ENCODE results near the gene LNPK. TPM values are rescaled to one million over a fixed set of nuclear protein-coding genes. Genes with fewer than 3 reads are reported as not detected.

Gene LNPK
- polyA plus RNA-seq, 1 donor from 2014 or later = 46.7 TPM

DNA sequence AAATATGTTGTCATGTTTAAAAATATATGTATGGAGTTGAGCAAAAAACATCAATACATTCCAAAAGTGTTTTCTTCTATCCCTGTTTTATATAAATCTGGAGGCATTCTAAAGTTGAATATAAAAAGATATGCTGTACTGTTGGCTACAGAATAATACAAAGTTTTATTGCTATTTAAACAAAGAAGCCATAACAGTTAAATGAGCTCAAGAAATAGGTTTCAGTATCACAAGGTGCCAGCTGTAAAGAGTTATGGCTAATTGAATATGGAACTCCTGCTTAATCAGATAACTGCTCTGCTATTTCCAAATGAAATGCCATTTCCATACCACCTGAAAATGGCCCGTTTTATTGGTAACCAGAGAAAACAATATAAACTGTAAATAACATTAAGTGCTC lies 55.0 kb downstream of the LNPK start:
- H4K20me1 ChIP-seq (ENCODE audit: insufficient read depth) = no peaks in the 10 kb centered on the region
- no peaks in the 10 kb centered on the region for H3F3A ChIP-seq (ENCODE audit: insufficient read depth, low read length, poor library complexity, severe bottlenecking)
- H2AFZ ChIP-seq (ENCODE audit: low read depth, low read length) = no peak overlapping the region
- no peak overlapping the region for H3K4me3 ChIP-seq (ENCODE audit: low read length)
- H3K9me2 ChIP-seq (ENCODE audit: insufficient read depth, low read length) = no peaks in the 10 kb centered on the region
- no peaks in the 10 kb centered on the region for H3K36me3 ChIP-seq (ENCODE audit: insufficient read depth, low read length)
- H3K79me2 ChIP-seq (replicated peaks; ENCODE audit: insufficient read depth, low read length) = no peaks in the 10 kb centered on the region
- H3K9me3 ChIP-seq (ENCODE audit: low read length) = no peaks in the 10 kb centered on the region
- H3K27me3 ChIP-seq (ENCODE audit: insufficient read depth, low read depth, low read length) = no peaks in the 10 kb centered on the region
- H3K9ac ChIP-seq (ENCODE audit: low read length) = no peak overlapping the region
- no peak overlapping the region for H3K4me2 ChIP-seq (ENCODE audit: low read length)
- H3K27ac ChIP-seq (ENCODE audit: low read length) = no peak overlapping the region
- TF ChIP-seq RAD21 (conservative IDR thresholded peaks at IDR 0.05) (no peak), EP300 (conservative IDR thresholded peaks at IDR 0.05; ENCODE audit: poor library complexity, severe bottlenecking) (no peak), EZH2 (IDR thresholded peaks at IDR 0.05; ENCODE audit: borderline replicate concordance, insufficient read depth, low read length, poor library complexity, severe bottlenecking) (no peak), POLR2AphosphoS5 (IDR thresholded peaks at IDR 0.05) (no peak), MXI1 (conservative IDR thresholded peaks at IDR 0.05; ENCODE audit: poor library complexity, severe bottlenecking) (no peak), SMC3 (conservative IDR thresholded peaks at IDR 0.05; ENCODE audit: poor library complexity) (no peak), TAF1 (IDR thresholded peaks at IDR 0.05; ENCODE audit: low read depth) (no peak)
- TF ChIP-seq, protein P1, sequence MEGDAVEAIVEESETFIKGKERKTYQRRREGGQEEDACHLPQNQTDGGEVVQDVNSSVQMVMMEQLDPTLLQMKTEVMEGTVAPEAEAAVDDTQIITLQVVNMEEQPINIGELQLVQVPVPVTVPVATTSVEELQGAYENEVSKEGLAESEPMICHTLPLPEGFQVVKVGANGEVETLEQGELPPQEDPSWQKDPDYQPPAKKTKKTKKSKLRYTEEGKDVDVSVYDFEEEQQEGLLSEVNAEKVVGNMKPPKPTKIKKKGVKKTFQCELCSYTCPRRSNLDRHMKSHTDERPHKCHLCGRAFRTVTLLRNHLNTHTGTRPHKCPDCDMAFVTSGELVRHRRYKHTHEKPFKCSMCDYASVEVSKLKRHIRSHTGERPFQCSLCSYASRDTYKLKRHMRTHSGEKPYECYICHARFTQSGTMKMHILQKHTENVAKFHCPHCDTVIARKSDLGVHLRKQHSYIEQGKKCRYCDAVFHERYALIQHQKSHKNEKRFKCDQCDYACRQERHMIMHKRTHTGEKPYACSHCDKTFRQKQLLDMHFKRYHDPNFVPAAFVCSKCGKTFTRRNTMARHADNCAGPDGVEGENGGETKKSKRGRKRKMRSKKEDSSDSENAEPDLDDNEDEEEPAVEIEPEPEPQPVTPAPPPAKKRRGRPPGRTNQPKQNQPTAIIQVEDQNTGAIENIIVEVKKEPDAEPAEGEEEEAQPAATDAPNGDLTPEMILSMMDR (IDR thresholded peaks at IDR 0.05; ENCODE audit: poor library complexity, severe bottlenecking) = no peak
- TF ChIP-seq, protein P2, sequence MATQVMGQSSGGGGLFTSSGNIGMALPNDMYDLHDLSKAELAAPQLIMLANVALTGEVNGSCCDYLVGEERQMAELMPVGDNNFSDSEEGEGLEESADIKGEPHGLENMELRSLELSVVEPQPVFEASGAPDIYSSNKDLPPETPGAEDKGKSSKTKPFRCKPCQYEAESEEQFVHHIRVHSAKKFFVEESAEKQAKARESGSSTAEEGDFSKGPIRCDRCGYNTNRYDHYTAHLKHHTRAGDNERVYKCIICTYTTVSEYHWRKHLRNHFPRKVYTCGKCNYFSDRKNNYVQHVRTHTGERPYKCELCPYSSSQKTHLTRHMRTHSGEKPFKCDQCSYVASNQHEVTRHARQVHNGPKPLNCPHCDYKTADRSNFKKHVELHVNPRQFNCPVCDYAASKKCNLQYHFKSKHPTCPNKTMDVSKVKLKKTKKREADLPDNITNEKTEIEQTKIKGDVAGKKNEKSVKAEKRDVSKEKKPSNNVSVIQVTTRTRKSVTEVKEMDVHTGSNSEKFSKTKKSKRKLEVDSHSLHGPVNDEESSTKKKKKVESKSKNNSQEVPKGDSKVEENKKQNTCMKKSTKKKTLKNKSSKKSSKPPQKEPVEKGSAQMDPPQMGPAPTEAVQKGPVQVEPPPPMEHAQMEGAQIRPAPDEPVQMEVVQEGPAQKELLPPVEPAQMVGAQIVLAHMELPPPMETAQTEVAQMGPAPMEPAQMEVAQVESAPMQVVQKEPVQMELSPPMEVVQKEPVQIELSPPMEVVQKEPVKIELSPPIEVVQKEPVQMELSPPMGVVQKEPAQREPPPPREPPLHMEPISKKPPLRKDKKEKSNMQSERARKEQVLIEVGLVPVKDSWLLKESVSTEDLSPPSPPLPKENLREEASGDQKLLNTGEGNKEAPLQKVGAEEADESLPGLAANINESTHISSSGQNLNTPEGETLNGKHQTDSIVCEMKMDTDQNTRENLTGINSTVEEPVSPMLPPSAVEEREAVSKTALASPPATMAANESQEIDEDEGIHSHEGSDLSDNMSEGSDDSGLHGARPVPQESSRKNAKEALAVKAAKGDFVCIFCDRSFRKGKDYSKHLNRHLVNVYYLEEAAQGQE (IDR thresholded peaks at IDR 0.05; ENCODE audit: borderline replicate concordance) = no peak

DNA sequence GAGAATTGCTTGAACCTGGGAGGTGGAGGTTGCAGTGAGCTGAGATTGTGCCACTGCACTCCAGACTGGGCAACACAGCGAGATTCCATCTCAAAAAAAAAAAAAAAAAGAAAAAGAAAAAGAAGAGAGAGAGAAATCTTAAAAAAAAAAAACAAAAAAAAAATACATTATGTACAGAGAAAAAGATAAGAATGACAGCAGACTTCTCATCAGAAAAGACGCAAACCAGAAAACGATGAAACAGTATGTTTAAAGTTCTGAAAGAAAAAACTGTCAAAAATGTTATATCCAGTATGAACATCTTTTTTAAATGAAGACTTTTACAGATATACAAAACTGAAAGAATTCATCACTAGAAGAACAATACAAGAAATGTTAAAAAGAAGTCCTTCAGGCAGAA lies 60.4 kb downstream of the LNPK start:
- no peaks in the 10 kb centered on the region for H3K36me3 ChIP-seq (ENCODE audit: insufficient read depth, low read length)

More for the DNA sequence above, 60.4 kb downstream of the LNPK start:
- Histone ChIP-seq H3K27ac (ENCODE audit: low read length) (no peak overlapping the region), H3K9ac (ENCODE audit: low read length) (no peak overlapping the region), H3K4me3 (ENCODE audit: low read length) (no peak overlapping the region), H3K4me2 (ENCODE audit: low read length) (no peak overlapping the region), H3K9me3 (ENCODE audit: low read length) (no peaks in the 10 kb centered on the region), H3F3A (ENCODE audit: insufficient read depth, low read length, poor library complexity, severe bottlenecking) (no peaks in the 10 kb centered on the region), H2AFZ (ENCODE audit: low read depth, low read length) (no peak overlapping the region), H3K79me2 (replicated peaks; ENCODE audit: insufficient read depth, low read length) (no peaks in the 10 kb centered on the region), H3K9me2 (ENCODE audit: insufficient read depth, low read length) (no peaks in the 10 kb centered on the region), H3K27me3 (ENCODE audit: insufficient read depth, low read depth, low read length) (no peaks in the 10 kb centered on the region), H4K20me1 (ENCODE audit: insufficient read depth) (no peaks in the 10 kb centered on the region)
- TF ChIP-seq, protein P1 (IDR thresholded peaks at IDR 0.05; ENCODE audit: poor library complexity, severe bottlenecking) = no peak
- TF ChIP-seq TAF1 (IDR thresholded peaks at IDR 0.05; ENCODE audit: low read depth) (no peak), POLR2AphosphoS5 (IDR thresholded peaks at IDR 0.05) (no peak), EZH2 (IDR thresholded peaks at IDR 0.05; ENCODE audit: borderline replicate concordance, insufficient read depth, low read length, poor library complexity, severe bottlenecking) (no peak), MXI1 (conservative IDR thresholded peaks at IDR 0.05; ENCODE audit: poor library complexity, severe bottlenecking) (no peak), RAD21 (conservative IDR thresholded peaks at IDR 0.05) (no peak), EP300 (conservative IDR thresholded peaks at IDR 0.05; ENCODE audit: poor library complexity, severe bottlenecking) (no peak), SMC3 (conservative IDR thresholded peaks at IDR 0.05; ENCODE audit: poor library complexity) (no peak)
- TF ChIP-seq, protein P2 (IDR thresholded peaks at IDR 0.05; ENCODE audit: borderline replicate concordance) = no peak
